Esophagus muscularis mucosa (tissue), 4 donors: ENCODE results near the gene TAMM41.

ENCODE experiments used
- CTCF ChIP-seq, 3 experiments: fragments of 200-600 bp in 2 of 3; fragments of 450-650 bp in 1 of 3; sonication (generic) in 2 of 3; IDR thresholded peaks; one replicate each; pipeline ENCODE4 v1.5.1; 2017 to 2019; ENCODE audit warnings: antibody characterized with exemption in 3 of 3, mild to moderate bottlenecking in 2 of 3, moderate library complexity in 1 of 3
- EP300 ChIP-seq: sonication (generic); formaldehyde crosslinking; IDR thresholded peaks from one replicate; pipeline ENCODE4 v1.6.1; 2017; ENCODE audit warnings: antibody characterized with exemption
- POLR2A ChIP-seq: fragments of 450-650 bp; IDR thresholded peaks from one replicate; pipeline ENCODE4 v1.6.1; 2017; ENCODE audit warnings: antibody characterized with exemption, moderate library complexity, mild to moderate bottlenecking, low read depth
- POLR2AphosphoS5 ChIP-seq, 2 donors: sonication (generic); formaldehyde crosslinking; IDR thresholded peaks; one replicate each; pipeline ENCODE4 v1.6.1; 2017; ENCODE audit warnings: antibody characterized with exemption in 2 of 2

- TF ChIP-seq POLR2AphosphoS5 (IDR thresholded peaks at IDR 0.05) (no peak), CTCF (IDR thresholded peaks at IDR 0.05) (no peak), POLR2A (no peak), EP300 (no peak)
Observed at GRCh38 chr3:11810276-11810675, 36.4 kb downstream of the TAMM41 start.
